Activated T-helper 1 cell treated with anti-CD3 and anti-CD28 coated beads, Interleukin-2, amount 50 U/mL, for 16 hours (primary cell): ENCODE measurements around the gene PEX14.
A peak's percentile ranks its signal among the peaks of the same experiment; 100 is the strongest.
"Not testable (repeated sequence)": the region's sequence is repeated elsewhere in the genome, so short reads cannot be mapped to it uniquely, and the experiment has no call there.

Experiments
- DNase-seq, 2 donors: peaks; one replicate each; pipeline ENCODE4 v3.0.0-alpha.2; 2020; ENCODE audit warnings: low read depth in 1 of 2, low spot score in 1 of 2

PEX14 gene

GRCh38 chr1:10494418-10494753, 19.6 kb downstream of the PEX14 start:
- DNase-seq: no peak

GRCh38 chr1:10494754-10495474, 20.2 kb downstream of the PEX14 start:
- DNase-seq: peak; percentile 53 to 73

- DNase-seq: no peak
Observed at GRCh38 chr1:10495475-10495817, 20.7 kb downstream of the PEX14 start.

- DNase-seq: no peak
Observed at GRCh38 chr1:10495952-10496351, 21.2 kb downstream of the PEX14 start.

DNA sequence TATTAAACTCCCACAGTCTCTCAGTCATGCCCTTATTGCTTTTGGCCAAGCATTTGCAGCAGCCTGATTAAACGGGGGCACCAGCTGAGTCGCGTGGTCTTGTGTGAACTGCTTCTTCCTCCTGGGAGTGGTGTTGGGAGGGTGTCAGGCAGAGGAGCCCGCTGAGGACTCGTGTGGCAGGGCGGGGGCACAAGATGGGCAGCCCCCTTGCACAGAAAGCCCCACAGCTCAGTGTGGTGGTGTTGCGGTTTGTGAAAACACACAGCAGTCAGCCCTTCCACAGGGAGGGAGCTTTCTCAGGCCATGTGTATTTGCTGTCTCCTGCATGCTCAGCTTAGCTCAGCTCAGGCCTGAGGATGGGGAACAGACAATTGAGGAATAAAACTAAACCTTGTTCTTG, 22.4 kb downstream of the PEX14 start:
- DNase-seq: no peak

GRCh38 chr1:10498231-10498630, 23.5 kb downstream of the PEX14 start:
- DNase-seq: no peak

DNA sequence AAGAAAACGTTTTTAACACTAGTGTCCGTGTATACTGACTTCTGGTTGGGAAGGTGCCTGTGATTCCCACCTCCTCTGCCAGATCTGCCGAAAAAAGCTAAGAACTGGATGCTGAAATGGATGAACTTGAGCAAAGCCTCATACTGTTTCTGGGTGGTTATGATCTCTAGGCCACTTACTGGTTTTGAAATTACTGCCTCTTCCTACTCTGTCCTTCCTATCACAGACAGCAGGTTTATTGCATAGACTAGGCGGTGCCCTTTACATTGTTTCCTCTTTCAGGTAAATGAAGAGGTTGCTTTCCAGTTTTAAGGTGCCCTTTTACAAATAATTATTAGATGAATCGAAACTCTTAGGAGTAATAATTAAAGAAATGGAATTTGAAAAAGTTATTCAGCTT, 27.5 kb downstream of the PEX14 start:
- DNase-seq: no peak

DNA sequence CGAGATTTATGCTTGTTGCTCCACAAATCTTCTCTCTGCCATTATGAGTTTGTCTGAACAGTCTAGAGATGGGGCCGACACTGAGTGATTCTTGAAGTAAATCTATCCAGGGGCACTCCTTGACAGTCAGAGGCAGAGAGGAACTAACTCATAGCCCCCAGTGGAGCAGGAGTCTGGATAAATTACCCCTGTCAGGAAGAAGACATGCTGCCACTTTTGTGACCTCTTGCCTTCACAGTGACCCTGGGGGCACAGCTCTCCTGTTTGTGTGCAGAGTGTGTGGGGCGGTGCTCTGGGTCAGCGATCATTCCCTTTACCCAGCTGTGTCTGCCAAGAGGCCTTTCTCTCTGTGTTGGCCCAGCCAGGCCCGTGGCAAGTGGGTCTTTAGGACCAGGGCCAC, 29.5 kb downstream of the PEX14 start:
- no peak for DNase-seq

- DNase-seq: not testable (repeated sequence)
Observed at GRCh38 chr1:10506046-10506676, 31.4 kb downstream of the PEX14 start.

DNA sequence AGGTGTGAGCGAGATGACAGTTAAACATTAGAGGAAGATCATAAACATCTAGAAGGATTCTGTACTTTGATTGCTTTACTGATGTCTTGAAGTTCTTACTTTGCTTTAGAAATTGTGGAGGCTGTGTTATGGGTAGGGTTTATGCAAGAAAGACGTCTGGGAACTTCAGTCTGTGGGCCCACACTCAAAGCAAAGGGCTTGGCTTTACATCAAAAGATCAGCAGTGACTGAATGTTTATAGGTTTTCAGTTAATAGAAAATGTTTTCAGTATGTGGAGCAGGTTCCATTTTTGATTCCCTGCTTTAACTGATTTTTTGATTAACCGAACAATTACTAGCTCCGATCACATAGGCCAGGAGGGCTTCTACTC, 31.9 kb downstream of the PEX14 start:
- no peak for DNase-seq

DNA sequence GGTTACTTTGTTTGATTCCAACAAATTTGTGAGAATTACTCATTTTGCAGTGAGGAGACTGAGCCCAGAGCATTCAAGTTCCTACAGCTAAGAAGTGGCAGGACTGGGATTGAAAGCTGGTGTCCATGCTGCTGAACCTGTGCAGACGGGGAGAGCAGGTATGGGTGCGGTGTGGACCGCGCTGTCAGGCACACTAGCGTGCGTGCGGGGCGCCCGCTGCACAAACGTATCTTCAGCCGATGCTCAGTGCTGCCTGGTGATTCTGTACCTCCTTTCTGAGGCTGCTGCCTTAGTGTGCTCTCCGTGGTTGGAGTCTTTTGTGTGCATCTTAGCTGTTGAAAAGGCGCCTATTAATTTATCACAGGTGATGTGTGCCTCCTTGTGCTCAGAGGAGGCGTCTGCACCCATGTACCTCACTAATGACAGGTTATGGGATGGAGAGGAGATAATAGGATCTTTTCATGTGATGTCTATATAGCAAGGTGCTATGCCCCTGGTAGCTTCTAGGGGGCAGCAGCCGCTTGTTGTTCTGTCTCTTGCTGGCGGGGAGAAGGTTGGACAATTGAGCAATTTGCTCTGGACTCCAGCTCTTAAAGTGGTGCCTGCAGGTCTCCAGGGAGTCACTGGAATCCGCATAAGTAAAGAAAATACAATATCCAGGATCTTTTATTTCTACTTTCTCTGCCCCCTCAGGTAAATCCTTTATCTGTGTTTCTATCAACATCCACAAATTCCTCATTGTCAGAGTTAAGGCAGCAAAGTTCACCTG, 32.5 kb downstream of the PEX14 start:
- peak; percentile 21 to 26 for DNase-seq

DNA sequence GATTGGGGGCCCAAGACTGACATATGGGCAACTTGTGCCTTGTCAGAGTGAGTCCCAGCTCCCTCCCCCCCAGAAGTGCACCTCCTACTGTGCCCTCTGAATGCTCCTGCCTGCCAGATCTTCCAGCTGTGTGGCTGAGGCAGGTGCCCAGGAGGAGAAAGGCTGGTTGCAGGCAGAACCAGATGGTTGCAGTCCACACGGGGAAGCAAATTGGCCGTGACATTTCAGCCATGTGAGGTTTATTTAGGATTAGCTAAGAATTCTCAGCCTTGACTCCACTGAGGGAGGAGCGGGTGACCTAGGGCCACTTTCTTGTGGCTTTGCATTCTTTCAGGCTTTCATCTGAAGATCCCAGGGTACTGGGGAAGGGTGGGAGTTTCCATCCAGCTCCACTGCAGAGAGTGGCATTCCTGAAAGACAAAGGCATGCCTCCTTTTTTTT, 33.8 kb downstream of the PEX14 start:
- DNase-seq: no peak

GRCh38 chr1:10509809-10510509, 35.2 kb downstream of the PEX14 start:
- no peak for DNase-seq

DNA sequence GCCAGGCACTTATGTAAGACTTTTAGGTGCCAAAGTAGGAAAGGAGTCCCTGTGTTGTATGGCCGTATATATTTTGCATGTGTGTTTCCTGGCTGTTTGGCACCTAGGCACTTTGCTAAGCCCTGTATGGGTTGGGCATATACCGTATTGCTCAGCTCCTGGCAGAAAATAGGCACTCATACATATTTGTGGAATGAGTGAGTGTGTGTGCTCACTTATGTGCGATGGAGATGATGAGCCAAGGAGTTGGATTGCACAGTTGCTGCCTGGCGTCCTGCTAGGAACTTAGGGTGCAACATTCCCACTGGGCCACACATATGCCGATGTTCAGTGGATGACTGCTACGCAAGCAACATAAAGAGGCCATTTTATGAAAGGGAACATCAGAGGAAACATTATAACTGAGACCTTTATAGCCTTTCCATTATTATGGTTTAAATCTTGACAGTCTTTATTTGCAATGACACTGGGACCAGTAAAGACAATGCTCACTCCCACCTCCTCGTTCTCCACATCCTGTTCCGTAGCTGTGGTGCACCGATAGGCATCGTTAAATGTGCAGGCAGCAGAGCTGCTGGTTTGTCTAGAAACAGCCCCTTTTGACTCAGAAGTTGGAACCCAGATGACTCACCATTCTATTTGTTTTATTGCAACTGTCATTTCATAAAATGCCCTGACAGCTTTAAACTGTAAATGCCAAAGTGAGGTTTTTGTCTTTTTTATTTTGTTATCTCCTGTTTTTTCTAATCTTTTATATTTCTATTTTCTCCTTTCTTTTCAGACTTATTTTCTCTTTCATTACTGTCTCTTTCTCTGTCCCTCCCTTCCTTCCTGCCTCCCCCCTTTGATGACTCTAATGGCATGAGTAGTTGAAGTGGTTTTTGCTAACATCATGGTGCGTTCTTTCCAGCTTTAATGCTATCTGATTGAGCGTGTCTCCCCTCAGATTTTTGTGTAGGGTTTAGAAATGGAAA, 36.1 kb downstream of the PEX14 start:
- DNase-seq: peak; percentile 45 to 69

- DNase-seq: no peak
Observed at GRCh38 chr1:10511494-10511885, 36.7 kb downstream of the PEX14 start.

DNA sequence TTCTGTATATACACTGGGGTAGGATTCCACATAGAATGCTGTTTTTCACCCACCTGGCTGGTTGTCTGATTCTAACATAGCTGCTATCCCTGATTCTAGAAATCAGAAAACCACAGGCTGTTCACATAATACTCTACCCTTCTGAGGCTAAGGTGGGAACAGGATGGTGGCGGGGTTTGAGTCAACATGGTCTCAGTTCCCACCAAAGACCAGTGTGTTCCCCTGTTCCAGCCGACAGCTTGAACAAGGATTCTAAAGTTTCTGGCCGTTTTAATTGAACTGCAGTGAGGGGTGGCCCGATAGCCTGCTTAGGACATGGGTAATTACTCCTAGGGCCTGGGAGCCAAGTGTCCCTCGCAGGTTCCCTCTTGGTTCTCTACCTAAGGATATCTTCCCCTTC, 38.4 kb downstream of the PEX14 start:
- no peak for DNase-seq

GRCh38 chr1:10514490-10515235, 39.9 kb downstream of the PEX14 start:
- DNase-seq: no peak

DNA sequence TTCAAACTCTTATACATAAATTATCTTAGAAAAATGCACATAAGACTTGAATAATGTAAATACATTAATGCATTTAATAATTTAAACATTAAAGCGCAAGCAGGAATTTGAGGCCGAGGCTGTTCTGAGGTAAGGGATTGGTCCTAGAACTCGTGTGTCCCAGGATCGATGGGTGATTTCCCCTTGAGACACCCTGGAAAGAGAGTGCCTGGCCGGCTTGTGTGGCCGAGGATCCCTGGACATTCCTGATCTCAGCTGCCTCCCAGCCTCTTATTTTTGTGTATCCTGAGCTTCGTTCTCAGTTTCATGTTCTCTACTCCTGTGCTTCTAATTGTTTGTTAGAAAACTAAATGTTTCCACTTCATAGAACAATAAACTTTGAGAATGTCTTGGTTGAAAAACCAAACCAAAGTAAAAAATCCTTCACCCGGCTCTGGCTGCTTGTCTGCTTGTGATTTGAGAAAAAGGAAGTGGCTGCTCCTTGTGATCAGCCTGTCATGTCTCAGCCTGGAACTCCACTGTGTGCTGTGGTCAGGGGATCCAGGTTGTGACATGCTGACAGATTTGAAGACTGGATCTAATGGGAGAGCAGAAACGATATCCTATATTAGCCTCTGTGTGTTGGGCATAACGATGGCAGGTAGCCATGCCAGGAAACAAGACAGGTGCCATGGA, 40.7 kb downstream of the PEX14 start:
- DNase-seq: no peak

- DNase-seq: no peak
Observed at GRCh38 chr1:10515976-10516750, 41.4 kb downstream of the PEX14 start.
